A549 treated with DMSO at 1 μM for 4 hours (cell line): ENCODE results near the gene ALPP. TPM values are rescaled to one million over a fixed set of nuclear protein-coding genes. Genes with fewer than 3 reads are reported as not detected.

Experiments used
- total RNA-seq: library from RNA; stranded (reverse); fragments of 200-300 nt; extraction: Qiagen RNA extraction; gene quantifications from 5 replicates; pipeline ENCODE4 v1.2.3, GENCODE V29; 2022; ENCODE audit warnings: low read depth

Gene ALPP
- 0.20 to 0.50 TPM (median 0.30 TPM) in 5 replicates for total RNA-seq

DNA sequence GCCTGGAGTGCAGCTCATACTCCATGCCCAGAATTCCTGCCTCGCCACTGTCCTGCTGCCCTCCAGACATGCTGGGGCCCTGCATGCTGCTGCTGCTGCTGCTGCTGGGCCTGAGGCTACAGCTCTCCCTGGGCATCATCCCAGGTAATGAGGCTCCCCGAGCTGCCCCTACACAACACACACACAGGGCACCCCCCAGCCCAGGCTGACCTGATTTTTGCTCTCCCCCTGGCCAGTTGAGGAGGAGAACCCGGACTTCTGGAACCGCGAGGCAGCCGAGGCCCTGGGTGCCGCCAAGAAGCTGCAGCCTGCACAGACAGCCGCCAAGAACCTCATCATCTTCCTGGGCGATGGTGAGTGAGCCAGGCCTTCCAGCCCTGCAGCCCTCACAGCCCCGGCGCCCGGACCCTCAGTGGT lies at the start of gene ALPP:
TSS of gene ALPP (plus strand) at position 17 of the 417 bp plus-strand sequence. CDS start at position 69, 52 bp downstream.

DNA sequence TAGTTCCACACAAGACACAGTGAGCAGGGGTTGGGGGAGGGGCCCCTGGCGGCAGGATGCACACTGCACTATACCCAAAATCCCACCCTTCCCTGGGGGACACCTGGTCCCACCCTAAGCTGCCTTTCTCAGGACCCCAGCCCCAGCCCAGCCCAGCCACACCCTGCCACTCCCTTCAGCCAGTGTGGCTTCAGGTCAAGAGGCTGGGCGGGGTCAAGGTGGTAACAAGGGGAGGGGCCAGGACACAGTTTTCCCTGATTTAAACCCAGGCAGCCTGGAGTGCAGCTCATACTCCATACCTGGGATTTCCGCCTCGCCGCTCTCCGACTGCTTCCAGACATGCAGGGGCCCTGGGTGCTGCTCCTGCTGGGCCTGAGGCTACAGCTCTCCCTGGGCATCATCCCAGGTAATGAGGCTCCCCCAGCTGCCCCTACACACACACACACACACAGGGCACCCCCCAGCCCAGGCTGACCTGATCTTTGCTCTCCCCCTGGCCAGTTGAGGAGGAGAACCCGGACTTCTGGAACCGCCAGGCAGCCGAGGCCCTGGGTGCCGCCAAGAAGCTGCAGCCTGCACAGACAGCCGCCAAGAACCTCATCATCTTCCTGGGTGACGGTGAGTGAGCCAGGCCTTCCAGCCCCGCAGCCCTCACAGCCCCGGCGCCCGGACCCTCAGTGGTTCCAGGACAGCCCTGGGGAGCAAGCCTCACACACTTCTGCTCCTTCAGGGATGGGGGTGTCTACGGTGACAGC lies 28.2 kb downstream of the ALPP start, which contains the start of gene ALPG:
TSS of gene ALPG (plus strand) at position 289 of the 755 bp plus-strand sequence. CDS start at position 340, 51 bp downstream.

Other genes with a start within 250 kb of the ALPP start
- 0.07 to 0.15 TPM (median 0.13 TPM) in 4 of 5 replicates, not detected in the other for gene ALPG, start 28.1 kb downstream of the ALPP start, total RNA-seq
- 0.02 TPM in 1 of 5 replicates, not detected in the others for gene ALPI, start 77.4 kb downstream of the ALPP start, total RNA-seq
- 0.14 to 0.30 TPM (median 0.17 TPM) in 4 of 5 replicates, not detected in the other for gene ECEL1, start 109.1 kb downstream of the ALPP start, total RNA-seq
- gene PRSS56, start 141.6 kb downstream of the ALPP start, total RNA-seq = 0.09 to 0.16 TPM (median 0.12 TPM) in 4 of 5 replicates, not detected in the other
- not detected in 5 replicates for gene CHRND, start 147.4 kb downstream of the ALPP start, total RNA-seq
- gene CHRNG, start 160.9 kb downstream of the ALPP start, total RNA-seq = not detected in 5 replicates
- 4.7 to 5.9 TPM (median 5.4 TPM) in 5 replicates for gene TIGD1, start 171.8 kb downstream of the ALPP start, total RNA-seq
- gene EIF4E2, start 171.9 kb downstream of the ALPP start, total RNA-seq = 87.5 to 162 TPM (median 92.1 TPM) in 5 replicates